NCI-H2107 (cell line): Measurements from ENCODE around the gene FGD4.

Source experiments
- DNase-seq: peaks from one replicate; lab custom pipeline; 2025; lab: John Stamatoyannopoulos, UW

Gene FGD4

GRCh38 chr12:32407795-32408194, 8.4 kb downstream of the FGD4 start:
- DNase-seq = no peak

- DNase-seq = no peak
Observed at GRCh38 chr12:32413412-32413811, 14.1 kb downstream of the FGD4 start.

GRCh38 chr12:32418221-32418620, 18.9 kb downstream of the FGD4 start:
- DNase-seq = no peak

- no peak for DNase-seq
Observed at GRCh38 chr12:32418903-32419519, 19.7 kb downstream of the FGD4 start.

GRCh38 chr12:32419520-32419960, 20.2 kb downstream of the FGD4 start:
- DNase-seq = no peak

GRCh38 chr12:32420356-32420755, 21.0 kb downstream of the FGD4 start:
- no peak for DNase-seq

GRCh38 chr12:32423559-32423958, 24.2 kb downstream of the FGD4 start:
- DNase-seq = no peak

- DNase-seq = no peak
Observed at GRCh38 chr12:32431025-32431424, 31.7 kb downstream of the FGD4 start.

- no peak for DNase-seq
Observed at GRCh38 chr12:32435921-32436705, 36.8 kb downstream of the FGD4 start.

- DNase-seq = no peak
Observed at GRCh38 chr12:32437095-32437515, 37.7 kb downstream of the FGD4 start.

- DNase-seq = no peak
Observed at GRCh38 chr12:32440120-32440865, 40.9 kb downstream of the FGD4 start.

GRCh38 chr12:32443491-32443890, 44.1 kb downstream of the FGD4 start:
- DNase-seq = no peak

- DNase-seq = no peak
Observed at GRCh38 chr12:32444895-32445294, 45.5 kb downstream of the FGD4 start.

- no peak for DNase-seq
Observed at GRCh38 chr12:32445356-32445755, 46.0 kb downstream of the FGD4 start.

GRCh38 chr12:32446316-32447119, 47.2 kb downstream of the FGD4 start:
- DNase-seq = no peak

GRCh38 chr12:32448586-32448985, 49.2 kb downstream of the FGD4 start:
- DNase-seq = no peak

GRCh38 chr12:32450363-32450762, 51.0 kb downstream of the FGD4 start:
- DNase-seq = no peak

- no peak for DNase-seq
Observed at GRCh38 chr12:32450768-32451167, 51.4 kb downstream of the FGD4 start.

GRCh38 chr12:32451816-32452215, 52.5 kb downstream of the FGD4 start:
- no peak for DNase-seq

- DNase-seq = no peak
Observed at GRCh38 chr12:32454075-32454474, 54.7 kb downstream of the FGD4 start.

- DNase-seq = no peak
Observed at GRCh38 chr12:32454866-32455265, 55.5 kb downstream of the FGD4 start.

GRCh38 chr12:32455607-32456071, 56.3 kb downstream of the FGD4 start:
- no peak for DNase-seq
